NCI-H187 (cell line): ENCODE data around the gene COL13A1.

Experiments
- DNase-seq, 2 experiments: peaks; one replicate each; lab custom pipeline; 2025; lab: John Stamatoyannopoulos, UW

COL13A1 gene

GRCh38 chr10:69963835-69964710 is 162.4 kb downstream of the COL13A1 start:
- DNase-seq, result no peak

- no peak for DNase-seq
These were observed 163.4 kb downstream of the COL13A1 start for GRCh38 chr10:69965086-69965485.

- DNase-seq, result no peak
These were observed 164.4 kb downstream of the COL13A1 start for GRCh38 chr10:69965919-69966662.

GRCh38 chr10:69968830-69969229 is 167.1 kb downstream of the COL13A1 start:
- DNase-seq, result no peak

- no peak for DNase-seq
These were observed 168.3 kb downstream of the COL13A1 start for GRCh38 chr10:69969977-69970376.

- no peak for DNase-seq
These were observed 171.3 kb downstream of the COL13A1 start for GRCh38 chr10:69972981-69973397.

- no peak for DNase-seq
These were observed 172.0 kb downstream of the COL13A1 start for GRCh38 chr10:69973678-69974077.

- no peak for DNase-seq
These were observed 172.9 kb downstream of the COL13A1 start for GRCh38 chr10:69974551-69975155.

- no peak for DNase-seq
These were observed 175.3 kb downstream of the COL13A1 start for GRCh38 chr10:69976795-69977546.

GRCh38 chr10:69979174-69979573 is 177.5 kb downstream of the COL13A1 start:
- DNase-seq, result no peak

GRCh38 chr10:69980672-69981071 is 179.0 kb downstream of the COL13A1 start:
- no peak for DNase-seq

- no peak for DNase-seq
These were observed 186.4 kb downstream of the COL13A1 start for GRCh38 chr10:69988094-69988493.

- no peak for DNase-seq
These were observed 189.4 kb downstream of the COL13A1 start for GRCh38 chr10:69991151-69991550.

- DNase-seq, result peak in 1 of 2 experiments; percentile 14
These were observed 192.6 kb downstream of the COL13A1 start for GRCh38 chr10:69994262-69994661.

- no peak for DNase-seq
These were observed 194.9 kb downstream of the COL13A1 start for GRCh38 chr10:69996611-69997010.

GRCh38 chr10:70000262-70000661 is 198.6 kb downstream of the COL13A1 start:
- DNase-seq, result no peak

- no peak for DNase-seq
These were observed 205.6 kb downstream of the COL13A1 start for GRCh38 chr10:70007116-70007820.
